RWPE2 (cell line): ENCODE measurements around the gene TRMT10B.
"Not testable (repeated sequence)": the region's sequence is repeated elsewhere in the genome, so short reads cannot be mapped to it uniquely, and the experiment has no call there.

Source experiments
- ATAC-seq: fragments of 200-7000 bp; cut with Tn5 transposase; 3 replicates; pipeline ENCODE4 v1.9.1; 2021; ENCODE audit warnings: low read depth
- DNase-seq: peaks from one replicate; pipeline ENCODE4 v3.0.0-alpha.2; 2020; ENCODE audit warnings: low spot score
- H3K27ac ChIP-seq: fragments of 450-650 bp; 2 replicates; pipeline ENCODE4 v1.5.1; 2017; ENCODE audit warnings: mild to moderate bottlenecking; ENCODE audit not compliant: poor library complexity, severe bottlenecking
- H3K27me3 ChIP-seq: fragments of 250-450 bp; sonication (Bioruptor Pico); 2 replicates; pipeline ENCODE4 v1.5.1; 2021; ENCODE audit warnings: mild to moderate bottlenecking, moderate library complexity; ENCODE audit not compliant: insufficient read depth, poor library complexity, severe bottlenecking
- H3K36me3 ChIP-seq: fragments of 250-450 bp; sonication (Bioruptor Pico); 2 replicates; pipeline ENCODE4 v1.5.1; 2020; ENCODE audit warnings: low read depth, mild to moderate bottlenecking, moderate library complexity
- H3K4me1 ChIP-seq: fragments of 250-450 bp; sonication (Bioruptor Pico); 2 replicates; pipeline ENCODE4 v1.5.1; 2021; ENCODE audit warnings: mild to moderate bottlenecking, moderate library complexity; ENCODE audit not compliant: insufficient read depth, poor library complexity, severe bottlenecking
- H3K4me3 ChIP-seq: fragments of 250-450 bp; sonication (Bioruptor Pico); 2 replicates; pipeline ENCODE4 v1.5.1; 2021; ENCODE audit warnings: mild to moderate bottlenecking, moderate library complexity; ENCODE audit not compliant: severe bottlenecking
- H3K9me3 ChIP-seq: fragments of 250-450 bp; sonication (Bioruptor Pico); 2 replicates; pipeline ENCODE4 v1.5.1; 2021; ENCODE audit warnings: mild to moderate bottlenecking, moderate library complexity; ENCODE audit not compliant: severe bottlenecking
- CTCF ChIP-seq: fragments of 450-650 bp; IDR thresholded peaks from one replicate; pipeline ENCODE4 v1.5.1; 2017; ENCODE audit warnings: mild to moderate bottlenecking, moderate library complexity; ENCODE audit not compliant: poor library complexity, severe bottlenecking

The TRMT10B gene

GRCh38 chr9:37820142-37820541, 66.5 kb downstream of the TRMT10B start:
- no peak for DNase-seq
- no peak for ATAC-seq
- Histone ChIP-seq H3K27ac (no peak overlapping the region), H3K27me3 (no peaks in the 10 kb centered on the region), H3K36me3 (peaks cover 59% of the 10 kb centered on the region), H3K4me1 (no peaks in the 10 kb centered on the region), H3K9me3 (no peaks in the 10 kb centered on the region), H3K4me3 (no peak overlapping the region)
- TF ChIP-seq CTCF: no peak

- ATAC-seq, H3K27me3 ChIP-seq, H3K4me1 ChIP-seq, H3K9me3 ChIP-seq, H3K27ac ChIP-seq, DNase-seq, H3K4me3 ChIP-seq: not testable (repeated sequence)
- peaks cover 58% of the 10 kb centered on the region for H3K36me3 ChIP-seq
These were observed 71.6 kb downstream of the TRMT10B start for GRCh38 chr9:37825174-37825573.

GRCh38 chr9:37827483-37828165, 74.0 kb downstream of the TRMT10B start:
- no peaks in the 10 kb centered on the region for H3K27me3 ChIP-seq
- no peak overlapping the region for H3K27ac ChIP-seq
- peaks cover 52% of the 10 kb centered on the region for H3K36me3 ChIP-seq
- ATAC-seq: no peak
- no peaks in the 10 kb centered on the region for H3K9me3 ChIP-seq
- TF ChIP-seq CTCF: no peak
- no peak for DNase-seq
- H3K4me1 ChIP-seq: no peaks in the 10 kb centered on the region
- H3K4me3 ChIP-seq: no peak overlapping the region
